Stimulated activated naive CD8-positive, alpha-beta T cell treated with anti-CD3 and anti-CD28 coated beads, Interleukin-15, Interleukin-2, amounts not matched to agents 100 ng/mL and 50 ng/mL, for 24 hours (primary cell): ENCODE results near the gene TBC1D17.

Experiments used
- H3K27ac Mint-ChIP-seq: one replicate; pipeline ENCODE4 v1.8.0; 2021; ENCODE audit warnings: mild to moderate bottlenecking, mixed read lengths
- H3K27me3 Mint-ChIP-seq: one replicate; pipeline ENCODE4 v1.8.0; 2021; ENCODE audit warnings: mixed read lengths
- H3K36me3 Mint-ChIP-seq: one replicate; pipeline ENCODE4 v1.8.0; 2021; ENCODE audit warnings: low read depth, mixed read lengths
- H3K4me1 Mint-ChIP-seq: one replicate; pipeline ENCODE4 v1.8.0; 2021; ENCODE audit warnings: low read depth, mixed read lengths
- H3K4me3 Mint-ChIP-seq: one replicate; pipeline ENCODE4 v1.8.0; 2021; ENCODE audit warnings: mild to moderate bottlenecking, mixed read lengths
- H3K9me3 Mint-ChIP-seq: one replicate; pipeline ENCODE4 v1.8.0; 2021; ENCODE audit warnings: mixed read lengths

Gene TBC1D17

DNA sequence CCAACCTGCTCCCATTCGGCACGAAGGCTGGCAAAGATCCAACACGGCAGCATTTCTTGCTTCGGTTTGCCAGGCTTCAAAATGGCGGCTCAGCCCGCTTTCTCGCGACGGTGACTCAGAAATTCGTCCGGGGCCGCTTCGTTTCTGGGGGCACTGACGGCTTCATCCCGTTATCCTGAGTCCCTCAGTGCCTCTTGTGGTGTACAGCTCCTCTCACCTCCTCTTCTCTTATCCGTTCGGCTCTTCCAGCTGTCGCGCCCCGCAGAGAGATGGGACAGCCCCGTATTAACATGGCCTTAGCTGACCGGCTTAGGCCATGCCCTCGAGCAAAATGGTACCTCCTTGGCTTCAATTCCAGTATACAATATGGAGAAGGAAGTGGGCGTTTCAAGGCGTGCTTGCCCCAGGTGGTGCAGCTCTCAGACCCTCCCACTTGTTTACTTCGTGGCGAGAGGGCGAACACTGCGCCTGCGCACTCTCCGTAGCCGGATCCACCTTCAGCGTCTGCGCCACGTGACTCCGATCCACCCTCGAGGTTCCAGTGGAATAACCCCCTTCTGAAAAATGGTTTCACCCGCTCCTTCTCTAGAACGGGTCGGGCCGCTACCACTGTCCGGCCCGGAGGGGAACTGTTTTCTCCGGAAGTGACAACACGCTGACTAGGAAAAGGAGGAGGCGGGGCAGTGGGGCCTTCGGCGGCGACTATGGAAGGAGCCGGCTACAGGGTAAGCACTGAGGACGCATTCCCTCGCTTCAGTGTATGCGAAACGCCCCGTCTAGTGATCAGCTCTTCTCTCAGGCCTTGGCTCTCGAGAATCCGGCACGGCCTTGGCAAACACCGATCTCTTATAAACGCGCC is at the start of gene TBC1D17, which contains the start of gene AKT1S1:
Gene TBC1D17 (plus strand): TSS at position 683 of the 859 bp plus-strand sequence. CDS start 22 bp downstream, at position 705.
Gene AKT1S1 (minus strand): TSS at position 336 of the 859 bp plus-strand sequence. CDS start 4,060 bp downstream, outside the sequence.
- Mint-ChIP-seq H3K36me3 (peaks cover 25% of the 10 kb centered on the region), H3K4me1 (peaks cover 31% of the 10 kb centered on the region), H3K9me3 (no peaks in the 10 kb centered on the region), H3K4me3 (no peak within 1 kb of the TSS), H3K27ac (no peak within 1 kb of the TSS), H3K27me3 (no peaks in the 10 kb centered on the region)

GRCh38 chr19:49829200-49829599 is 48.3 kb upstream of the TBC1D17 start:
- no peaks in the 10 kb centered on the region for H3K9me3 Mint-ChIP-seq
- no peaks in the 10 kb centered on the region for H3K4me1 Mint-ChIP-seq
- no peak overlapping the region for H3K4me3 Mint-ChIP-seq
- H3K27ac Mint-ChIP-seq = no peak overlapping the region
- peaks cover 17% of the 10 kb centered on the region for H3K36me3 Mint-ChIP-seq
- no peaks in the 10 kb centered on the region for H3K27me3 Mint-ChIP-seq

DNA sequence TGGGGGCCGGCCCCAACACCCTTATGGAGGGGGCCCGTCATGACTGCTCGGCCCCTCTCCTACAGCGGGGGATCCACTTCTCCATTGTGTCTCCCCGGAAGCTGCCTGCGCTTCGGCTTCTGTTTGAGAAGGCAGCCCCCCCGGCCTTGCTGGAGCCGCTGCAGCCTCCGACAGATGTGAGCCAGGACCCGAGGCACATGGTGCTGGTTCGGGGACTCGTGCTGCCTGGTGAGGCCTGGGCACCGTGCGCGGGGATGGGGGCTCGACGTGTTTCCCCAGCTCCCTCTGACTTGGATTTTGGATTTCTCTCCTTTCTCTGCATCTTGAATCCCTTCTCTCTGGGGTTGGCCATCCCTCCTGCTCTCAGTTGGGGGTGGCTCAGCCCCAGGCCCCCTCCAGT is 47.8 kb upstream of the TBC1D17 start:
- Mint-ChIP-seq H3K9me3 (no peaks in the 10 kb centered on the region), H3K4me3 (no peak overlapping the region), H3K27ac (no peak overlapping the region), H3K27me3 (no peaks in the 10 kb centered on the region), H3K36me3 (peaks cover 20% of the 10 kb centered on the region), H3K4me1 (no peaks in the 10 kb centered on the region)

DNA sequence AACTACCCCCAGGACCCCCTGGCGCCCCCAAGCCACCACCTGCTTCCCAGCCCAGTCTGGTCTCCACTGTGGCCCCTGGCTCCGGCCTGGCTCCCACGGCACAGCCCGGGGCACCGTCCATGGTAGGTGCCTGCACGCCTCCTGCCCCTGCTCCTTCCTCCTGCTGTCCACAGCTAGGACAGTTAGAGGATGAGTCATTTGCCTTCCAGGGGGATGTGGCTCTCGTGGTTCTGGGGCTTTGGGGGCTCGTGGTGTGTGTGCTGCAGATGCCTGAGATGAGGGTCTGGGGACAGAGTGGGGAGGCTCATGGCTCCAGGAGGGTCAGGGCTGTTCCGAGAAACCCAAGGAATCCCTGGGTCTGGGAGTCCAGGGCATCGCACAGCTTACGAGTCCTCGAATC is 46.7 kb upstream of the TBC1D17 start:
- Mint-ChIP-seq H3K27ac (no peak overlapping the region), H3K27me3 (no peaks in the 10 kb centered on the region), H3K9me3 (no peaks in the 10 kb centered on the region), H3K4me3 (no peak overlapping the region), H3K4me1 (no peaks in the 10 kb centered on the region), H3K36me3 (peaks cover 27% of the 10 kb centered on the region)

GRCh38 chr19:49831592-49831991 is 45.9 kb upstream of the TBC1D17 start:
- no peaks in the 10 kb centered on the region for H3K4me1 Mint-ChIP-seq
- no peak overlapping the region for H3K27ac Mint-ChIP-seq
- H3K27me3 Mint-ChIP-seq = no peaks in the 10 kb centered on the region
- H3K9me3 Mint-ChIP-seq = no peaks in the 10 kb centered on the region
- H3K36me3 Mint-ChIP-seq = peaks cover 27% of the 10 kb centered on the region
- no peak overlapping the region for H3K4me3 Mint-ChIP-seq

DNA sequence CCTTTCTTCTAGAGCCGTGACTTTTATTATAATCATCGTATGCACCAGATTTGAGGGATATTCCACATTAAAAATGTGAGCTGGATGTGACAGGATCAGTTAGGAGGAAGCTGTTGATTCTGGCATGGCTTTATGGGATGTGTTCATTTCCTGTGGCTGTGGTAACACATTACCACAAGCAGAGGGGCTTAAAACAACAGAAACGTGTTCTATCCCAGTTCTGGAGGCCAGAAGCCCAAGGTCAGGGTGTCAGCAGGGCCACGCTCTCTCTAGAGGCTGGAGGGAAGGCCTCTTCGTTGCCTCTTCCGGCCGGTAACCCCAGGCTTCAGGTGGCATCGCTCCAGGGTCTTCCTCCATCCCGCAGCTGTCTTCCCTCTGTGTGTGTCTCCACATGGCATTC is 44.9 kb upstream of the TBC1D17 start:
- H3K36me3 Mint-ChIP-seq = peaks cover 28% of the 10 kb centered on the region

GRCh38 chr19:49833599-49833998 is 43.9 kb upstream of the TBC1D17 start:
- H3K4me3 Mint-ChIP-seq = no peak overlapping the region
- peaks cover 33% of the 10 kb centered on the region for H3K36me3 Mint-ChIP-seq

More for the DNA sequence above, 44.9 kb upstream of the TBC1D17 start:
- no peak overlapping the region for H3K4me3 Mint-ChIP-seq
- H3K9me3 Mint-ChIP-seq = no peaks in the 10 kb centered on the region
- no peaks in the 10 kb centered on the region for H3K27me3 Mint-ChIP-seq
- no peak overlapping the region for H3K27ac Mint-ChIP-seq
- no peaks in the 10 kb centered on the region for H3K4me1 Mint-ChIP-seq

GRCh38 chr19:49835562-49835961 is 41.9 kb upstream of the TBC1D17 start:
- Mint-ChIP-seq H3K27me3 (no peaks in the 10 kb centered on the region), H3K4me3 (no peak overlapping the region), H3K36me3 (peaks cover 40% of the 10 kb centered on the region), H3K4me1 (no peaks in the 10 kb centered on the region), H3K9me3 (no peaks in the 10 kb centered on the region), H3K27ac (no peak overlapping the region)

More at GRCh38 chr19:49833599-49833998, 43.9 kb upstream of the TBC1D17 start:
- H3K4me1 Mint-ChIP-seq = no peaks in the 10 kb centered on the region
- H3K9me3 Mint-ChIP-seq = no peaks in the 10 kb centered on the region
- no peak overlapping the region for H3K27ac Mint-ChIP-seq
- H3K27me3 Mint-ChIP-seq = no peaks in the 10 kb centered on the region

- Mint-ChIP-seq H3K27me3 (no peaks in the 10 kb centered on the region), H3K9me3 (no peaks in the 10 kb centered on the region), H3K36me3 (peaks cover 40% of the 10 kb centered on the region), H3K4me1 (no peaks in the 10 kb centered on the region), H3K27ac (no peak overlapping the region), H3K4me3 (no peak overlapping the region)
Observed at GRCh38 chr19:49836176-49837008, 41.1 kb upstream of the TBC1D17 start.

- peaks cover 40% of the 10 kb centered on the region for H3K36me3 Mint-ChIP-seq
- H3K4me1 Mint-ChIP-seq = no peaks in the 10 kb centered on the region
Observed at GRCh38 chr19:49837009-49837310, 40.5 kb upstream of the TBC1D17 start.

GRCh38 chr19:49837425-49837824 is 40.1 kb upstream of the TBC1D17 start:
- Mint-ChIP-seq H3K36me3 (peaks cover 36% of the 10 kb centered on the region), H3K4me1 (no peaks in the 10 kb centered on the region), H3K9me3 (no peaks in the 10 kb centered on the region), H3K4me3 (no peak overlapping the region), H3K27ac (no peak overlapping the region), H3K27me3 (no peaks in the 10 kb centered on the region)

More at GRCh38 chr19:49837009-49837310, 40.5 kb upstream of the TBC1D17 start:
- H3K27me3 Mint-ChIP-seq = no peaks in the 10 kb centered on the region
- H3K9me3 Mint-ChIP-seq = no peaks in the 10 kb centered on the region
- H3K27ac Mint-ChIP-seq = no peak overlapping the region
- H3K4me3 Mint-ChIP-seq = no peak overlapping the region

DNA sequence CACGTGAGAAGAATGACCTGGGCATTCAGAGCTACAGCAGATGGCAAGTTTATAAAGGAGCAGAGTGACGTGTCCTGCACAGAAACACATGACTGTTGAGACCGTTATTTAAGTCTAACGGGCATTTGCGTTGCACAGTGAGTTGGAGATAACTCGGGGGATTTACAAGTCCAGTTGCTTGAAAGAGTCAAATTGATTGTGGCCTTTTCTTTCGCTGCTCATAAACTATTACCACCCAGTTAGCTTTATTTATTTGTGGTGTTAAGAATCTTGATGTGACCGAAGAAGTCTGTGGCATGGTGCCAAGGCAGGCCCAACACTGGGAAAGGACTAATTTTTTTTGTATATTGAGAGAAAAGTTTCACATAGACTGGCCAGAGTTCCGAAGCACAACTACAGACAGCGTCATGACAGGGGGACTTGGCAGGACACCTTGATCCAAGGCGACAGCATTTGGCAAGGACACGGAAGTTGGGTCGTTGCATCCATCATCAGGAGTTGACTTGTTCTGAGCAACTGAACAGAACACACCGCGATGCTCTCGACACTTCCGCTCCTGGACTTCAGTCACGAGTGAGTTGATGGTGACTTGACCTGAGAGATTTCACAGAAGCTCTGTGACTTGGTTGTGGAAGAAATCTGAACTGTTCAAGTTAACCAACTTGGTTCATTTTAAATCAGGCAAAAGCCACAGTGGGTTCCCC is 38.5 kb upstream of the TBC1D17 start:
- peaks cover 31% of the 10 kb centered on the region for H3K36me3 Mint-ChIP-seq
- H3K4me3 Mint-ChIP-seq = no peak overlapping the region
- no peaks in the 10 kb centered on the region for H3K4me1 Mint-ChIP-seq
- no peaks in the 10 kb centered on the region for H3K9me3 Mint-ChIP-seq
- no peaks in the 10 kb centered on the region for H3K27me3 Mint-ChIP-seq
- H3K27ac Mint-ChIP-seq = no peak overlapping the region

DNA sequence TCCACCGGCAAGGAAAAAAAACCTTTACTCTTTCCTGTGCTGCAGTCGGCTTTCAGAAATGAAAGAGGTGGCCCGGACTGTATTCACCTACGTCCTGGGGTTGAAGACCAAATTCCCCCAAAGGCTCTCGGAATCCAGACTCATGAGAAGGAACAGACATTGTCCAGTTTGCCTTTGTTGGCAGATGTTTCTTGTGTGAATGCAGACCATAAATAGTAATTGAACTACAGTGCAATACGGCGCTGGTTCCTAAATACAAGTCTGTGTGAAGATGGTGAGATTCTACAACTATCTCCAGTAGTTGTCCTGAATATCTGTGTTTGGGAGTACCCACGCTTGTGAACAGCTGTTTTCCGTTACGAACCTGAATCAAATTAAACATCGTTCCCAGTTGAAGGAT is 37.8 kb upstream of the TBC1D17 start:
- Mint-ChIP-seq H3K36me3 (peaks cover 28% of the 10 kb centered on the region), H3K9me3 (no peaks in the 10 kb centered on the region), H3K4me1 (no peaks in the 10 kb centered on the region), H3K27me3 (no peaks in the 10 kb centered on the region), H3K4me3 (no peak overlapping the region), H3K27ac (no peak overlapping the region)

- H3K4me3 Mint-ChIP-seq = no peak overlapping the region
- H3K4me1 Mint-ChIP-seq = no peaks in the 10 kb centered on the region
- no peaks in the 10 kb centered on the region for H3K27me3 Mint-ChIP-seq
- H3K36me3 Mint-ChIP-seq = peaks cover 22% of the 10 kb centered on the region
- H3K9me3 Mint-ChIP-seq = no peaks in the 10 kb centered on the region
- H3K27ac Mint-ChIP-seq = no peak overlapping the region
Observed at GRCh38 chr19:49840321-49840720, 37.2 kb upstream of the TBC1D17 start.
